Adrenal gland (tissue), 5 donors: ENCODE measurements around the gene SERGEF.

ENCODE experiments used
- POLR2A ChIP-seq, 2 donors: fragments of 450-650 bp; IDR thresholded peaks; one replicate each; pipeline ENCODE4 v1.6.1; 2017; ENCODE audit warnings: antibody characterized with exemption in 2 of 2, mild to moderate bottlenecking in 2 of 2, moderate library complexity in 1 of 2
- TF ChIP-seq, protein P1 (sequence below), 6 experiments: fragments of 450-650 bp in 4 of 6; fragments of 200-600 bp in 2 of 6; sonication (generic) in 1 of 6; IDR thresholded peaks; 1 replicate in 5 of 6; 2 replicates in 1 of 6; pipeline versions ENCODE4 v1.5.1 to v1.8.0; 2016 to 2021; ENCODE audit warnings: antibody characterized with exemption in 6 of 6, mild to moderate bottlenecking in 2 of 6, moderate library complexity in 1 of 6
- donor health status: DM: no; HTN: no; CAD: no.

DNA sequence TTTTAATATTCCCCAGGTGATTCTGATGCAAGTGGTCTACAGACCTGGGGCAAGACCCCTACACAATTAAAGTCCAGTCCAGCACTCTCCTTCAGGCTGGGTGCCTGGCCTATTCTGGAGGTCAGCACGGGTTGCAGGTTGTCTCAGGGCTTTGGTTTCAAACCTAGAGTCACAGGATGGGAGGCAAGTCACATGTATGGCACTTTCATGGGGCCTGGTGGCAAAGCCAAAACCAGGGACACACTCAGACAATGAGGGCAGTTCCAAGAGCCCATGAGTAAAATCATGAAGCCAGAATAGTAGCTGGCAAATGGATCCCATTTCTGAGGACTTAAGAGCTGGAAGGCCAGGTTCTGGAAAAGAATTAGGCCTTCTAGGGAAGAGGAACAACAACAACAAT, 181.6 kb downstream of the SERGEF start:
- TF ChIP-seq, protein P1, sequence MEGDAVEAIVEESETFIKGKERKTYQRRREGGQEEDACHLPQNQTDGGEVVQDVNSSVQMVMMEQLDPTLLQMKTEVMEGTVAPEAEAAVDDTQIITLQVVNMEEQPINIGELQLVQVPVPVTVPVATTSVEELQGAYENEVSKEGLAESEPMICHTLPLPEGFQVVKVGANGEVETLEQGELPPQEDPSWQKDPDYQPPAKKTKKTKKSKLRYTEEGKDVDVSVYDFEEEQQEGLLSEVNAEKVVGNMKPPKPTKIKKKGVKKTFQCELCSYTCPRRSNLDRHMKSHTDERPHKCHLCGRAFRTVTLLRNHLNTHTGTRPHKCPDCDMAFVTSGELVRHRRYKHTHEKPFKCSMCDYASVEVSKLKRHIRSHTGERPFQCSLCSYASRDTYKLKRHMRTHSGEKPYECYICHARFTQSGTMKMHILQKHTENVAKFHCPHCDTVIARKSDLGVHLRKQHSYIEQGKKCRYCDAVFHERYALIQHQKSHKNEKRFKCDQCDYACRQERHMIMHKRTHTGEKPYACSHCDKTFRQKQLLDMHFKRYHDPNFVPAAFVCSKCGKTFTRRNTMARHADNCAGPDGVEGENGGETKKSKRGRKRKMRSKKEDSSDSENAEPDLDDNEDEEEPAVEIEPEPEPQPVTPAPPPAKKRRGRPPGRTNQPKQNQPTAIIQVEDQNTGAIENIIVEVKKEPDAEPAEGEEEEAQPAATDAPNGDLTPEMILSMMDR (IDR thresholded peaks at IDR 0.05): no peak
- no peak for TF ChIP-seq POLR2A (IDR thresholded peaks at IDR 0.05)
